ENCODE data around the gene PTK7. TPM values are rescaled to one million over a fixed set of nuclear protein-coding genes. Genes with fewer than 3 reads are reported as not detected.
A peak's percentile ranks its signal among the peaks of the same experiment; 100 is the strongest.

Gene PTK7
- total and polyA plus RNA-seq, 2 donors (not counting 1 experiment from before 2014, with no cell fraction given) = not detected

GRCh38 chr6:43174263-43175112 is 98.4 kb downstream of the PTK7 start:
- peak; percentile 96 for DNase-seq
- no peak for TF ChIP-seq EZH2 (IDR thresholded peaks at IDR 0.05; ENCODE audit: borderline replicate concordance, insufficient read depth, low read depth, low read length, poor library complexity, severe bottlenecking)
- no peak for TF ChIP-seq CTCF (IDR thresholded peaks at IDR 0.05)
- H3K4me3 ChIP-seq (ENCODE audit: control extremely low read depth in 1 of 5, extremely low read depth in 1 of 5, insufficient read depth in 1 of 5, low read depth in 2 of 5, low read length in 4 of 5) = peak overlapping the region in 4 of 5 experiments; percentile 35 to 47 (median 38)
- peaks cover 0 to 2% (median 0%) of the 10 kb centered on the region in 4 experiments for H3K27me3 ChIP-seq (replicated peaks in 1 of 4; ENCODE audit: control extremely low read depth in 1 of 4, control insufficient read depth in 3 of 4, insufficient read depth in 4 of 4, low read length in 3 of 4)
- WGBS (ENCODE audit: insufficient coverage) = 10% methylated on average over 24 of the region's 32 CpGs
- H3K27me3 Mint-ChIP-seq = no peaks in the 10 kb centered on the region
- peak overlapping the region; percentile 85 for H3K4me3 Mint-ChIP-seq
- peak; percentile 66 for ATAC-seq (ENCODE audit: low read depth)
- peaks cover 46% of the 10 kb centered on the region for H3K4me1 Mint-ChIP-seq
- peaks cover 47% of the 10 kb centered on the region for H3K79me2 ChIP-seq (ENCODE audit: control insufficient read depth, insufficient read depth, low read length)
- peaks cover 0 to 37% of the 10 kb centered on the region in 2 experiments for H3K36me3 ChIP-seq (replicated peaks in 1 of 2; ENCODE audit: control extremely low read depth in 1 of 2, control insufficient read depth in 1 of 2, extremely low read depth in 1 of 2, insufficient read depth in 2 of 2, low read length in 1 of 2)
- H3K4me2 ChIP-seq (replicated peaks; ENCODE audit: low read depth, low read length, poor library complexity, severe bottlenecking) = peak overlapping the region; percentile 94
- intact Hi-C loops (cut with micrococcal nuclease) = loop anchor here (1.0 to 5.0 kb wide), 10 partner anchors 8 to 1088 kb away; partner anchors contain the start of genes ABCC10, CUL9, KLHDC3 and PEX6
- CTCF ChIA-PET = interaction anchor here (0.6 to 1.3 kb wide), 8 partner anchors 31 to 318 kb away, joined by 3 to 7 read pairs (median 3); partner anchors contain the start of gene DNPH1
- H4K20me1 ChIP-seq (ENCODE audit: control insufficient read depth, insufficient read depth, low read length, poor library complexity, severe bottlenecking) = peaks cover 33% of the 10 kb centered on the region
- H2AFZ ChIP-seq (ENCODE audit: insufficient read depth, low read depth, low read length, poor library complexity, severe bottlenecking) = peak overlapping the region; percentile 42
- peak overlapping the region; percentile 95 for H3K27ac Mint-ChIP-seq
- peaks cover 0 to 7% (median 0%) of the 10 kb centered on the region in 3 donors for H3K9me3 ChIP-seq (ENCODE audit: control extremely low read depth in 1 of 3, control insufficient read depth in 2 of 3, insufficient read depth in 1 of 3, low read length in 2 of 3)
- peaks cover 35 to 49% of the 10 kb centered on the region in 2 donors for H3K4me1 ChIP-seq (ENCODE audit: control insufficient read depth in 2 of 2, insufficient read depth in 2 of 2, low read length in 2 of 2)
- POLR2A ChIA-PET = interaction anchor here (0.5 to 1.0 kb wide), 7 partner anchors 53 to 1124 kb away, joined by 3 to 6 read pairs (median 4); partner anchors contain the start of genes BICRAL, KLHDC3, MEA1 and PPP2R5D
- H3K9me3 Mint-ChIP-seq (ENCODE audit: insufficient read depth) = no peaks in the 10 kb centered on the region
- H3K9ac ChIP-seq (ENCODE audit: low read length) = peak overlapping the region; percentile 53
- peak overlapping the region; percentile 78 to 90 for H3K27ac ChIP-seq (ENCODE audit: low read length in 2 of 2)
